CD4-positive, CD25-positive, alpha-beta regulatory T cell (primary cell): ENCODE data around the gene SPAG16. TPM values are rescaled to one million over a fixed set of nuclear protein-coding genes. Genes with fewer than 3 reads are reported as not detected.

Experiments used
- ATAC-seq, 2 donors: fragments of 150-1000 bp; cut with Tn5 transposase; one replicate each; pipeline ENCODE4 v1.10.0; 2021; ENCODE audit warnings: low read depth in 2 of 2, moderate number of reproducible peaks in 2 of 2, moderate library complexity in 1 of 2
- DNase-seq, 3 donors: peaks; one replicate each; pipeline versions ENCODE4 v3.0.0 to v3.0.0-alpha.2; 2012 to 2022; ENCODE audit warnings: mixed read lengths in 1 of 3
- H3K27ac ChIP-seq: one replicate; pipeline ENCODE4 v1.7.0; 2013; ENCODE audit warnings: mild to moderate bottlenecking, low read length; ENCODE audit not compliant: insufficient read depth, poor library complexity, severe bottlenecking
- H3K27me3 ChIP-seq: one replicate; pipeline ENCODE4 v1.7.0; 2013; ENCODE audit warnings: low read length; ENCODE audit not compliant: control insufficient read depth, insufficient read depth
- H3K36me3 ChIP-seq: one replicate; pipeline ENCODE4 v1.7.0; 2013; ENCODE audit warnings: mild to moderate bottlenecking, low read length, moderate library complexity; ENCODE audit not compliant: control insufficient read depth, insufficient read depth
- H3K4me1 ChIP-seq: 2 replicates; pipeline ENCODE4 v1.7.0; 2013; ENCODE audit warnings: mild to moderate bottlenecking, low read length; ENCODE audit not compliant: insufficient read depth, control insufficient read depth, poor library complexity, severe bottlenecking
- H3K4me3 ChIP-seq: one replicate; pipeline ENCODE4 v1.7.0; 2013; ENCODE audit warnings: low read depth, mild to moderate bottlenecking, low read length, moderate library complexity
- H3K9me3 ChIP-seq, 2 experiments: 1 replicate in 1 of 2; 2 replicates in 1 of 2; pipeline ENCODE4 v1.7.0; 2013; ENCODE audit warnings: low read length in 2 of 2, mild to moderate bottlenecking in 1 of 2, moderate library complexity in 1 of 2; ENCODE audit not compliant: control insufficient read depth in 2 of 2
- H3K27ac Mint-ChIP-seq, 3 donors: one replicate each; pipeline ENCODE4 v1.8.0; 2020 to 2022; ENCODE audit warnings: mild to moderate bottlenecking in 3 of 3, mixed read lengths in 3 of 3, moderate library complexity in 2 of 3
- H3K27me3 Mint-ChIP-seq: one replicate; pipeline ENCODE4 v1.8.0; 2022; ENCODE audit warnings: mild to moderate bottlenecking, mixed read lengths
- H3K36me3 Mint-ChIP-seq: one replicate; pipeline ENCODE4 v1.8.0; 2020; ENCODE audit warnings: mixed read lengths
- H3K4me1 Mint-ChIP-seq, 4 donors: one replicate each; pipeline ENCODE4 v1.8.0; 2020 to 2022; ENCODE audit warnings: mixed read lengths in 4 of 4, mild to moderate bottlenecking in 1 of 4
- H3K4me3 Mint-ChIP-seq, 4 donors: one replicate each; pipeline ENCODE4 v1.8.0; 2020 to 2022; ENCODE audit warnings: mild to moderate bottlenecking in 4 of 4, mixed read lengths in 4 of 4, moderate library complexity in 3 of 4
- H3K9me3 Mint-ChIP-seq, 7 donors: one replicate each; pipeline ENCODE4 v1.8.0; 2020 to 2022; ENCODE audit warnings: mixed read lengths in 7 of 7, mild to moderate bottlenecking in 3 of 7, moderate library complexity in 2 of 7
- polyA plus RNA-seq, 4 donors: library from polyadenylated mRNA; unstranded; fragments of 300-500 nt; fragmentation: Illumina TruSeq; gene quantifications; one replicate each; pipeline ENCODE4 v1.2.3, GENCODE V29; 2021
- total RNA-seq: library from RNA; stranded (reverse); gene quantifications from one replicate; pipeline ENCODE4 v1.2.3, GENCODE V29; 2022

Gene SPAG16
- total and polyA plus RNA-seq, 5 donors from 2014 or later, result 7.7 to 21.1 (median 19.4) TPM

DNA sequence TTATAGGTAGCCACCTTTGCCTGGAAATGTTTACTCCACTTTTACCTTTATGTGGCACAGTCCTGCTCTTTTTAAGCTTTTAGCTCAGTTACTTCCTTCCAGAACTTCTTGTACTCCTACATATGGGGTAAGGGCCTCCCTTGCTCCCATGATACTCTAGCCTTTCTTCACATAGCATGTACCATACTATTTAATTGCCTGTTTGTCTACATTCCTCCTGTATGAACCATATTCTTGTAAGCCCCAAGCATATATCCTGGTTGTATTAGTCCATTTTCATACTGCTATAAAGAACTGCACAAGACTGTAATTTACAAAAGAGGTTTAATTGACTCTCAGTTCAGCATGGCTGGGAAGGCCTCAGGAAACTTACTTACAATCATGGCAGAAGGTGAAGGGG is 1035.9 kb downstream of the SPAG16 start:
- Mint-ChIP-seq H3K4me1 (no peaks in the 10 kb centered on the region), H3K9me3 (peaks cover 0 to 4% (median 0%) of the 10 kb centered on the region in 7 donors), H3K27ac (peak overlapping the region in 1 of 3 donors; percentile 29), H3K27me3 (no peaks in the 10 kb centered on the region), H3K4me3 (no peak overlapping the region), H3K36me3 (no peaks in the 10 kb centered on the region)
- Histone ChIP-seq H3K36me3 (no peaks in the 10 kb centered on the region), H3K27ac (no peak overlapping the region), H3K4me3 (no peak overlapping the region), H3K27me3 (no peaks in the 10 kb centered on the region), H3K9me3 (no peaks in the 10 kb centered on the region), H3K4me1 (no peaks in the 10 kb centered on the region)
- DNase-seq (no peak), ATAC-seq (no peak)

DNA sequence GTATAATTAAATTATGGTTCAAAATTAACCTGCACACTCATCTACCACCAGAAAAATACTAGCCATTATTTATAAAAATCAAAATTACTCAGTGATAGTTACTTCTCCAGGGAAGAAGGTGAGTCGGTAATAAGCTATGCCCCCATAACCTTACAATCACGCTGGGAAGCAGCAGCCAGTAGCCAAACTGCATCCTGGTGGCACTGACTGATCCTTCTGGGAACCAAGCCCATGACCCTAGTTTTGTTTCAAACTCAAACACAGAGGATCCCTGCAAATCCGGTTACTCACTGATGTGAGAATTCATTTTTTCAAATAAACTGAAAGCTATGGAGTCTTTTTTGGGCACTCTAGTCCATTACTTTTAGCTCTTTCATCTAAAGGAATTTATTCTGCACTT is 1038.4 kb downstream of the SPAG16 start:
- H3K27me3 ChIP-seq, result no peaks in the 10 kb centered on the region
- ATAC-seq (no peak), DNase-seq (no peak)
- no peak overlapping the region for H3K4me3 ChIP-seq
- H3K9me3 ChIP-seq, result no peaks in the 10 kb centered on the region
- Mint-ChIP-seq H3K27ac (no peak overlapping the region), H3K27me3 (no peaks in the 10 kb centered on the region), H3K36me3 (no peaks in the 10 kb centered on the region), H3K4me1 (no peaks in the 10 kb centered on the region), H3K9me3 (peaks cover 0 to 4% (median 3%) of the 10 kb centered on the region in 7 donors), H3K4me3 (no peak overlapping the region)
- H3K36me3 ChIP-seq, result no peaks in the 10 kb centered on the region
- no peak overlapping the region for H3K27ac ChIP-seq
- H3K4me1 ChIP-seq, result no peaks in the 10 kb centered on the region

DNA sequence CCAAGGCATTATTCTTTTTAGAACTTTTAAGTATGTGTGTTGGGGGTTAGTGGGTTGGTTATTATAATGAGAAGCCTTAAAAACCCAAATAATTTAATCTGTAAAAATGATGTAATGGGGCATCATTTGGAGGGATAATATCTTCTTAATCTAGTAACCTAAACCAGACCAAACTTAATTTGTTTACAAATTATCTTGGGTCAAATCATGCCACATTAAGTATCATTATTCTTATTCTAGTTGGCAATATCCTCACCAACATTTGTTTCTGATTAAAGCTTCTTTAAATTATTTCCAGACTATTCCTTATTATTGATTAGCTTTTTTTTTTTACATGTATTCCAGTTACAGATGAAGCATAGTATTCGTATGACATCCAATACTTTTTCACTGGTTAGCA is 1041.1 kb downstream of the SPAG16 start:
- DNase-seq, result no peak
- H3K27ac ChIP-seq, result no peak overlapping the region
- H3K4me3 ChIP-seq, result no peak overlapping the region
- H3K9me3 ChIP-seq, result no peaks in the 10 kb centered on the region
- no peaks in the 10 kb centered on the region for H3K4me1 Mint-ChIP-seq
- no peaks in the 10 kb centered on the region for H3K36me3 ChIP-seq
- H3K27me3 Mint-ChIP-seq, result no peaks in the 10 kb centered on the region
- peaks cover 0 to 4% (median 0%) of the 10 kb centered on the region in 7 donors for H3K9me3 Mint-ChIP-seq
- ATAC-seq, result no peak
- no peaks in the 10 kb centered on the region for H3K27me3 ChIP-seq
- no peak overlapping the region for H3K27ac Mint-ChIP-seq
- no peaks in the 10 kb centered on the region for H3K36me3 Mint-ChIP-seq
- H3K4me3 Mint-ChIP-seq, result no peak overlapping the region
- H3K4me1 ChIP-seq, result no peaks in the 10 kb centered on the region

DNA sequence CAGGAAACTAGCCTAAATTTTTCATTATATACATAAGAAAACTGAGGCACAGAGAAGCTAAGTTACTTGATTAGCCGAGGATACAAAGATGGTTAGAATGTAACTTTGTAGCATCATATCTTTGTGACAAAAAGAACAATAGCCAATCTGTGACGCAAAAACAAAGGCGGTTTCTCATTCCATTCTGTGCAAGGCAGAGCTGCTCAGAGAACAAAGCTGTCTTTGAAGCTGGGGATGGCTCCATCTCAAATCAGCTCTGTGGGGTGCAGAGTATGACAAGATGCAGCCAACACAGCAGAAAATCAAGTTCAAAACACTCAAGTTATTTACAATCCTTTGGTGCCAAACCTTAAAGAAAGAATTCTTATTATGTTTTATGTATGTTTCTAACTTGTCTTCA is 1044.7 kb downstream of the SPAG16 start:
- Mint-ChIP-seq H3K27ac (no peak overlapping the region), H3K9me3 (peaks cover 0 to 4% (median 0%) of the 10 kb centered on the region in 7 donors), H3K27me3 (no peaks in the 10 kb centered on the region), H3K4me1 (no peaks in the 10 kb centered on the region), H3K4me3 (no peak overlapping the region), H3K36me3 (no peaks in the 10 kb centered on the region)
- Histone ChIP-seq H3K36me3 (no peaks in the 10 kb centered on the region), H3K4me3 (no peak overlapping the region), H3K9me3 (no peaks in the 10 kb centered on the region), H3K27me3 (no peaks in the 10 kb centered on the region), H3K27ac (no peak overlapping the region), H3K4me1 (no peaks in the 10 kb centered on the region)
- DNase-seq (no peak), ATAC-seq (no peak)

DNA sequence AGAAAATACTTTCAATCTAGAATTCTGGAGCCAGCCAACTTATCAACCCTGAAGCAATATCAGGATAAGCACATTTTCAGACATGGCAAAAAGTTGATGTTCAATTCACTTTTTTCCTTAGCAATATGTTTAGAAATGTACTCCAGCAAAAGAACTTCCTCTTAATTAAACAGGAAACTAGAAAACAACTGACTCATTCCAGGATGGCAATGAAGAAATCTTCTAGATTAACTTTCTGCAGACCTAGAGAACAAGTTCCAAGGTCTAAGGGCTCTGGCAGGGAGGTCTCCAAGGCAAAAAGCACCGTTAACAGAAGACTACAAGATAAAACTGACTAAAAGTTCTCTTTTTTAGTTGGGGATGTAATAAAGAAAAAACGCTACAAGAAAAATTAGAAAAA is 1057.4 kb downstream of the SPAG16 start:
- Mint-ChIP-seq H3K36me3 (no peaks in the 10 kb centered on the region), H3K4me3 (no peak overlapping the region), H3K27ac (no peak overlapping the region), H3K4me1 (no peaks in the 10 kb centered on the region), H3K27me3 (no peaks in the 10 kb centered on the region), H3K9me3 (no peaks in the 10 kb centered on the region)
- Histone ChIP-seq H3K9me3 (no peaks in the 10 kb centered on the region), H3K27me3 (no peaks in the 10 kb centered on the region), H3K4me3 (no peak overlapping the region), H3K27ac (no peak overlapping the region), H3K4me1 (no peaks in the 10 kb centered on the region), H3K36me3 (no peaks in the 10 kb centered on the region)
- DNase-seq (no peak), ATAC-seq (no peak)

DNA sequence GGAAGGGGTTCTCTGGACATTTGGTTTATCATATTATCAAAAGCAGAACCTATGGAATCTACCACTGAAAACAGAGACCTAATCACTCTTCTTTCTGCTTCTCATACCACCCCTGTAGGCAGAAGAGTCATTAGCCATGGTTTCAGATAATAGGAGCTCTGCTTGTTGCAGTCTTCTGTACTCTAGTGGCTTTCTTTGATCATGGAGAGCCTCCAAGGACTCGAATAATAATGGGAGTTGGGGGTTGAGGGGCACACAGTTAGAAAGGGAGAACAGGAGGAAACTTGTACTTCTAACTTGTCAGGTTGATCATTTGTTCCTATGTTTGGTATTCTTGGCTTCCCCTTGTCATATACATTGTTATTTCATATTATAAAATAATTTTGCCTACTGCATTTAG is 1074.2 kb downstream of the SPAG16 start:
- Mint-ChIP-seq H3K27me3 (no peaks in the 10 kb centered on the region), H3K4me1 (no peaks in the 10 kb centered on the region), H3K9me3 (peaks cover 0 to 14% (median 4%) of the 10 kb centered on the region in 7 donors), H3K27ac (no peak overlapping the region), H3K4me3 (no peak overlapping the region), H3K36me3 (no peaks in the 10 kb centered on the region)
- no peak for DNase-seq
- ATAC-seq, result no peak
- no peaks in the 10 kb centered on the region for H3K36me3 ChIP-seq
- no peak overlapping the region for H3K27ac ChIP-seq
- no peak overlapping the region for H3K4me3 ChIP-seq
- no peaks in the 10 kb centered on the region for H3K4me1 ChIP-seq
- H3K27me3 ChIP-seq, result no peaks in the 10 kb centered on the region
- H3K9me3 ChIP-seq, result no peaks in the 10 kb centered on the region

DNA sequence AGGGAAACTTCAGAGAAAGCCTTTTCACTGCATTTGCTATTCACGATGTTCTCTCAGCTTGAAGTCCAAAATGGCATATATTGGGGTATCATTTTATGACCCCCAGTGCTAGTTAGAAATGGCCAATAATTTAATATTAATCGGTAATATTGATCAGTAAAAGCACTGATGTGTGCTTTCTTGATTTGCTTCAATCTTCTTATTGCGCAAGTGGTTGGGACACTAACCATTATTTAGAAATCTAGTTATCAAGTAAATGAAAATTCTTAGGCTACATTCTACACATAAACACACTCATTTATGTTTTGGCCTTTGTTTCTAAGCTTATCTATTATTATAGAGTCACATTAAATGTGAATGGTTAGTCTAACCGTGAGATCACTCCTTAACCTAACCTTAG is 1076.9 kb downstream of the SPAG16 start:
- Mint-ChIP-seq H3K27ac (no peak overlapping the region), H3K27me3 (no peaks in the 10 kb centered on the region), H3K9me3 (peaks cover 0 to 14% (median 5%) of the 10 kb centered on the region in 7 donors), H3K4me3 (no peak overlapping the region), H3K4me1 (no peaks in the 10 kb centered on the region), H3K36me3 (no peaks in the 10 kb centered on the region)
- Histone ChIP-seq H3K27me3 (no peaks in the 10 kb centered on the region), H3K27ac (no peak overlapping the region), H3K4me1 (no peaks in the 10 kb centered on the region), H3K9me3 (no peaks in the 10 kb centered on the region), H3K36me3 (no peaks in the 10 kb centered on the region), H3K4me3 (no peak overlapping the region)
- ATAC-seq (no peak), DNase-seq (no peak)

DNA sequence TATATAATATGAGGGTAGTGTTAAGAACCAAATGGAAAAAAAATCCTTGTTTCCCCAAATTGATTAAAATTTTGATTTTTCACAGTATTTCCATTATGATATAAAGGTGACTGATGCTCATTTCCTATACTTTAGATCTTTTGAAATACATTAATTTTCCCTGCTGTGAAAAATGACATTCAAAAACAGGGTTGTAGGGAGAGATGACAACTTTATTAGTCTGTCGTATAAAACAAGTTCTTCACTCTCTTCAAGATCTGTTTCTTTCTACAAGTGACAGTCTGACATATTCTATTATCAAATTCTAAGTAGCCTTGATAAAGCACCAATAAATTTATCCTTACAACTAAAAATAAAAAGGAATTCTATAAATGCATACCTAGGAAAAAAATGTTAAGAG is 1081.3 kb downstream of the SPAG16 start:
- H3K9me3 ChIP-seq, result no peaks in the 10 kb centered on the region
- no peak overlapping the region for H3K4me3 ChIP-seq
- no peak overlapping the region for H3K27ac ChIP-seq
- Mint-ChIP-seq H3K4me3 (no peak overlapping the region), H3K4me1 (no peaks in the 10 kb centered on the region), H3K27me3 (no peaks in the 10 kb centered on the region), H3K27ac (no peak overlapping the region), H3K36me3 (no peaks in the 10 kb centered on the region), H3K9me3 (peaks cover 0 to 5% (median 0%) of the 10 kb centered on the region in 7 donors)
- no peaks in the 10 kb centered on the region for H3K27me3 ChIP-seq
- H3K36me3 ChIP-seq, result no peaks in the 10 kb centered on the region
- ATAC-seq (no peak), DNase-seq (no peak)
- no peaks in the 10 kb centered on the region for H3K4me1 ChIP-seq
